HG02973 (cell line): ENCODE measurements around the gene SERBP1.
"Not testable (repeated sequence)": the region's sequence is repeated elsewhere in the genome, so short reads cannot be mapped to it uniquely, and the experiment has no call there.

Source experiments
- ATAC-seq: cut with Tn5 transposase; IDR thresholded peaks from one replicate; pipeline ENCODE4 v1.9.1; 2021; ENCODE audit warnings: moderate library complexity; ENCODE audit not compliant: unreplicated experiment

The SERBP1 gene

GRCh38 chr1:67441183-67441582 is 11.0 kb upstream of the SERBP1 start:
- no peak for ATAC-seq

GRCh38 chr1:67440339-67440738 is 10.1 kb upstream of the SERBP1 start:
- no peak for ATAC-seq

GRCh38 chr1:67439277-67440029 is 9.3 kb upstream of the SERBP1 start:
- ATAC-seq = no peak

GRCh38 chr1:67437961-67438360 is 7.8 kb upstream of the SERBP1 start:
- ATAC-seq = no peak

- ATAC-seq = no peak
These were observed 6.4 kb upstream of the SERBP1 start for GRCh38 chr1:67436511-67437055.

- no peak for ATAC-seq
These were observed 4.3 kb upstream of the SERBP1 start for GRCh38 chr1:67434491-67434890.

GRCh38 chr1:67433837-67434236 is 3.6 kb upstream of the SERBP1 start:
- no peak for ATAC-seq

GRCh38 chr1:67432745-67433144 is 2.5 kb upstream of the SERBP1 start:
- ATAC-seq = no peak

- ATAC-seq = no peak
These were observed 1.8 kb upstream of the SERBP1 start for GRCh38 chr1:67431869-67432578.

GRCh38 chr1:67431156-67431765 is 1.1 kb upstream of the SERBP1 start:
- no peak for ATAC-seq

GRCh38 chr1:67429528-67430357 is 459 bp downstream of the SERBP1 start:
- no peak for ATAC-seq

- no peak for ATAC-seq
These were observed 1.1 kb downstream of the SERBP1 start for GRCh38 chr1:67429011-67429527.

GRCh38 chr1:67427947-67428346 is 2.3 kb downstream of the SERBP1 start:
- ATAC-seq = no peak

- no peak for ATAC-seq
These were observed 2.7 kb downstream of the SERBP1 start for GRCh38 chr1:67427465-67427864.

GRCh38 chr1:67420835-67421492 is 9.2 kb downstream of the SERBP1 start:
- ATAC-seq = no peak

- no peak for ATAC-seq
These were observed 11.2 kb downstream of the SERBP1 start for GRCh38 chr1:67418839-67419586.

- not testable (repeated sequence) for ATAC-seq
These were observed 12.5 kb downstream of the SERBP1 start for GRCh38 chr1:67417733-67418132.

- ATAC-seq = no peak
These were observed 15.2 kb downstream of the SERBP1 start for GRCh38 chr1:67415041-67415440.

GRCh38 chr1:67414574-67414973 is 15.6 kb downstream of the SERBP1 start:
- no peak for ATAC-seq
